GM23338 (cell line): Measurements from ENCODE around the gene APH1B. TPM values are rescaled to one million over a fixed set of nuclear protein-coding genes. Genes with fewer than 3 reads are reported as not detected.

Experiments
- ATAC-seq: fragments of 200-7000 bp; cut with Tn5 transposase; 3 replicates; pipeline ENCODE4 v1.9.1; 2020
- DNase-seq: peaks from one replicate; pipeline ENCODE4 v3.0.0-alpha.2; 2015; ENCODE audit warnings: low spot score
- H2AFZ ChIP-seq: fragments of 200-600 bp; sonication (generic); 2 replicates; pipeline ENCODE4 v1.8.0; 2016; ENCODE audit warnings: antibody characterized with exemption, mild to moderate bottlenecking, moderate library complexity
- H3F3A ChIP-seq: fragments of 200-600 bp; sonication (generic); replicated peaks from 2 replicates; pipeline ENCODE4 v1.8.0; 2017; ENCODE audit warnings: antibody characterized with exemption, mixed run types, low read depth
- H3K27ac ChIP-seq: fragments of 200-600 bp; sonication (generic); 2 replicates; pipeline ENCODE4 v1.6.1; 2016; ENCODE audit warnings: low read depth
- H3K27me3 ChIP-seq: fragments of 200-600 bp; sonication (generic); 2 replicates; pipeline ENCODE4 v1.8.0; 2016; ENCODE audit warnings: mild to moderate bottlenecking, mixed run types, moderate library complexity; ENCODE audit not compliant: insufficient read depth
- H3K36me3 ChIP-seq: fragments of 200-600 bp; sonication (generic); 2 replicates; pipeline ENCODE4 v1.8.0; 2016; ENCODE audit warnings: mild to moderate bottlenecking; ENCODE audit not compliant: insufficient read depth
- H3K4me1 ChIP-seq: fragments of 200-600 bp; sonication (generic); 2 replicates; pipeline ENCODE4 v1.8.0; 2016; ENCODE audit warnings: mild to moderate bottlenecking, moderate library complexity; ENCODE audit not compliant: insufficient read depth
- H3K4me2 ChIP-seq: fragments of 200-600 bp; sonication (generic); 2 replicates; pipeline ENCODE4 v1.7.1; 2017; ENCODE audit warnings: mixed run types
- H3K4me3 ChIP-seq: fragments of 200-600 bp; sonication (generic); 2 replicates; pipeline ENCODE4 v1.6.1; 2016; ENCODE audit warnings: mixed run types
- H3K79me2 ChIP-seq: fragments of 200-600 bp; sonication (generic); replicated peaks from 2 replicates; pipeline ENCODE4 v1.8.0; 2017; ENCODE audit warnings: mild to moderate bottlenecking; ENCODE audit not compliant: insufficient read depth
- H3K9me2 ChIP-seq: fragments of 200-600 bp; sonication (generic); 2 replicates; pipeline ENCODE4 v1.8.0; 2017; ENCODE audit not compliant: insufficient read depth
- H4K20me1 ChIP-seq: fragments of 200-600 bp; sonication (generic); replicated peaks from 2 replicates; pipeline ENCODE4 v1.8.0; 2017; ENCODE audit warnings: mild to moderate bottlenecking; ENCODE audit not compliant: insufficient read depth
- H3K27ac Mint-ChIP-seq: 2 replicates; pipeline ENCODE4 v1.8.0; 2020; ENCODE audit warnings: inconsistent platforms, mild to moderate bottlenecking, moderate library complexity, mixed read lengths
- H3K27me3 Mint-ChIP-seq: 3 replicates; pipeline ENCODE4 v1.8.0; 2022; ENCODE audit warnings: low read depth, mild to moderate bottlenecking, moderate library complexity, mixed read lengths, inconsistent platforms; ENCODE audit not compliant: insufficient read depth, poor library complexity
- H3K36me3 Mint-ChIP-seq: 3 replicates; pipeline ENCODE4 v1.8.0; 2021; ENCODE audit warnings: low read depth, mild to moderate bottlenecking, inconsistent platforms, moderate library complexity, mixed read lengths
- H3K4me1 Mint-ChIP-seq: 3 replicates; pipeline ENCODE4 v1.8.0; 2020; ENCODE audit warnings: mild to moderate bottlenecking, inconsistent platforms, mixed read lengths
- H3K4me3 Mint-ChIP-seq: 3 replicates; pipeline ENCODE4 v1.8.0; 2021; ENCODE audit warnings: moderate library complexity, mild to moderate bottlenecking, inconsistent platforms, mixed read lengths
- H3K9me3 Mint-ChIP-seq: 3 replicates; pipeline ENCODE4 v1.8.0; 2020; ENCODE audit warnings: moderate library complexity, mild to moderate bottlenecking, inconsistent platforms, mixed read lengths
- CREB1 ChIP-seq: fragments of 250-450 bp; sonication (Bioruptor Pico); IDR thresholded peaks from 2 replicates; pipeline ENCODE4 v1.5.0; 2020; ENCODE audit warnings: low read depth, mild to moderate bottlenecking, moderate library complexity
- NANOG ChIP-seq: IDR thresholded peaks from 2 replicates; pipeline ENCODE4 v1.6.1; 2016; ENCODE audit warnings: antibody characterized with exemption, borderline replicate concordance
- ZNF114 ChIP-seq: fragments of 250-450 bp; sonication (Bioruptor Pico); IDR thresholded peaks from 2 replicates; pipeline ENCODE4 v1.5.0; 2020; ENCODE audit warnings: mild to moderate bottlenecking, moderate library complexity
- ZNF331 ChIP-seq: fragments of 250-450 bp; sonication (Bioruptor Pico); IDR thresholded peaks from 2 replicates; pipeline ENCODE4 v1.5.0; 2020; ENCODE audit warnings: low read depth, mild to moderate bottlenecking, moderate library complexity
- polyA plus RNA-seq: library from polyadenylated mRNA; unstranded; fragments of >200 nt; fragmentation: Nextera tagmentation; extraction: Ambion mirVana; gene quantifications from 2 replicates; pipeline ENCODE4 v1.2.1, GENCODE V29; 2016
- total RNA-seq: library from RNA; depleted of rRNA; stranded (reverse); fragments of >200 nt; shearing (Covaris generic); gene quantifications from 2 replicates; pipeline ENCODE4 v1.2.3, GENCODE V29; 2014
- TF ChIP-seq, protein P1 (sequence below): IDR thresholded peaks from 2 replicates; pipeline ENCODE4 v1.6.1; 2016; ENCODE audit warnings: antibody characterized with exemption
- TF ChIP-seq, protein P2 (sequence below), 2 experiments: fragments of 200-600 bp in 1 of 2; sonication (generic) in 1 of 2; conservative IDR thresholded peaks; 2 replicates each; pipeline versions ENCODE4 v1.5.1 to v1.6.1; 2016 to 2017; ENCODE audit warnings: antibody characterized with exemption in 2 of 2, low read depth in 2 of 2, mild to moderate bottlenecking in 2 of 2, moderate library complexity in 1 of 2
- TF ChIP-seq, protein P3 (sequence below): IDR thresholded peaks from one replicate; pipeline ENCODE4 v1.6.1; 2018; ENCODE audit warnings: antibody characterized with exemption; ENCODE audit not compliant: unreplicated experiment

Gene APH1B
- total and polyA plus RNA-seq, 2 experiments from 2014 or later: 14.3 to 24.4 TPM

DNA sequence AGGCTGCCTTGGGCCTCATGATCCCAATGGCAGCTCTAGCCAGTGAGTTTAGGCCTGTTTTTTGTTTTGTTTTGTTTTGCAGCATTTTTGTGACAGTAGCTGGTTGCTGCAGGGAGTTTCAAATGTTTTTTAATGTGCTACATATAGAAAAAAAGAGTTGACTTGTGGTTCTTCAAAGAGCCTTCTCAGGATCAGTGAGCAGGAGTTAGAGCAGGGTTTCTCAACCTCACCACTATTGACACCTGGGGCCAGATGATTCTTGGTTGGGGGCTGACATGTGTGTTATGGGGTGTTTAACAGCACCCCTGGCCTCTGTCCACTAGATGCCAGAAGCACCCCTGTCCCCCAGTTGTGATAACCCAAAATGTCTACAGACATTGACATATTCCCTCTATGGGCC lies 17.9 kb downstream of the APH1B start (continued):
- TF ChIP-seq, protein P1, sequence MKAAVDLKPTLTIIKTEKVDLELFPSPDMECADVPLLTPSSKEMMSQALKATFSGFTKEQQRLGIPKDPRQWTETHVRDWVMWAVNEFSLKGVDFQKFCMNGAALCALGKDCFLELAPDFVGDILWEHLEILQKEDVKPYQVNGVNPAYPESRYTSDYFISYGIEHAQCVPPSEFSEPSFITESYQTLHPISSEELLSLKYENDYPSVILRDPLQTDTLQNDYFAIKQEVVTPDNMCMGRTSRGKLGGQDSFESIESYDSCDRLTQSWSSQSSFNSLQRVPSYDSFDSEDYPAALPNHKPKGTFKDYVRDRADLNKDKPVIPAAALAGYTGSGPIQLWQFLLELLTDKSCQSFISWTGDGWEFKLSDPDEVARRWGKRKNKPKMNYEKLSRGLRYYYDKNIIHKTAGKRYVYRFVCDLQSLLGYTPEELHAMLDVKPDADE: no peak

DNA sequence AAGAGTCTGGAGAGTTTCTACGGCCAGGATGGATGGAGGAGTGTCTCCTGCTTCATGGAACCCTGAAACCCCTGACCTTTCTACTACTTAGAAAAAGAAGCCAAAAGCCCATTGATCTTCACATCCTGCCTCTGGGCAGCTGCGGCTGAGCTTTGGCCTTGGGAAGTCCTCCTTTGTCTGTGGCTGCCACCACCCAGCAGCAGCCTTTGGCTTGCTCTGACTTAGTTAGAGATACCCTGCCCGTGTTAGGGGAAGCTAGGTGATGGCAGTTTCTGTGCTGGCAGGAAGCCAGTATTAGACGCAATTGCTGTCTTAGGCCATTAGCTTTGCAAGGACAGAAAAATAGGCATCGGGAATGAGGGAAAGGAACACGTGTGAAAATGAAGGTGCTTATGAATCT lies 18.8 kb downstream of the APH1B start:
- ATAC-seq (no peak), DNase-seq (no peak)
- Histone ChIP-seq H3K27ac (no peak overlapping the region), H3K4me3 (no peak overlapping the region), H3K4me2 (no peak overlapping the region), H4K20me1 (no peaks in the 10 kb centered on the region), H2AFZ (no peak overlapping the region), H3K9me2 (no peaks in the 10 kb centered on the region), H3K4me1 (no peaks in the 10 kb centered on the region), H3K79me2 (no peaks in the 10 kb centered on the region), H3F3A (no peaks in the 10 kb centered on the region), H3K27me3 (no peaks in the 10 kb centered on the region), H3K36me3 (no peaks in the 10 kb centered on the region)
- no peak for TF ChIP-seq ZNF114 (CRISPR knock-in tag)
- TF ChIP-seq, protein P2, sequence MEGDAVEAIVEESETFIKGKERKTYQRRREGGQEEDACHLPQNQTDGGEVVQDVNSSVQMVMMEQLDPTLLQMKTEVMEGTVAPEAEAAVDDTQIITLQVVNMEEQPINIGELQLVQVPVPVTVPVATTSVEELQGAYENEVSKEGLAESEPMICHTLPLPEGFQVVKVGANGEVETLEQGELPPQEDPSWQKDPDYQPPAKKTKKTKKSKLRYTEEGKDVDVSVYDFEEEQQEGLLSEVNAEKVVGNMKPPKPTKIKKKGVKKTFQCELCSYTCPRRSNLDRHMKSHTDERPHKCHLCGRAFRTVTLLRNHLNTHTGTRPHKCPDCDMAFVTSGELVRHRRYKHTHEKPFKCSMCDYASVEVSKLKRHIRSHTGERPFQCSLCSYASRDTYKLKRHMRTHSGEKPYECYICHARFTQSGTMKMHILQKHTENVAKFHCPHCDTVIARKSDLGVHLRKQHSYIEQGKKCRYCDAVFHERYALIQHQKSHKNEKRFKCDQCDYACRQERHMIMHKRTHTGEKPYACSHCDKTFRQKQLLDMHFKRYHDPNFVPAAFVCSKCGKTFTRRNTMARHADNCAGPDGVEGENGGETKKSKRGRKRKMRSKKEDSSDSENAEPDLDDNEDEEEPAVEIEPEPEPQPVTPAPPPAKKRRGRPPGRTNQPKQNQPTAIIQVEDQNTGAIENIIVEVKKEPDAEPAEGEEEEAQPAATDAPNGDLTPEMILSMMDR (conservative IDR thresholded peaks at IDR 0.05; ENCODE audit: low read depth in 2 of 2): no peak
- no peak for TF ChIP-seq NANOG
- no peak for TF ChIP-seq CREB1 (CRISPR knock-in tag)
- TF ChIP-seq, protein P3, sequence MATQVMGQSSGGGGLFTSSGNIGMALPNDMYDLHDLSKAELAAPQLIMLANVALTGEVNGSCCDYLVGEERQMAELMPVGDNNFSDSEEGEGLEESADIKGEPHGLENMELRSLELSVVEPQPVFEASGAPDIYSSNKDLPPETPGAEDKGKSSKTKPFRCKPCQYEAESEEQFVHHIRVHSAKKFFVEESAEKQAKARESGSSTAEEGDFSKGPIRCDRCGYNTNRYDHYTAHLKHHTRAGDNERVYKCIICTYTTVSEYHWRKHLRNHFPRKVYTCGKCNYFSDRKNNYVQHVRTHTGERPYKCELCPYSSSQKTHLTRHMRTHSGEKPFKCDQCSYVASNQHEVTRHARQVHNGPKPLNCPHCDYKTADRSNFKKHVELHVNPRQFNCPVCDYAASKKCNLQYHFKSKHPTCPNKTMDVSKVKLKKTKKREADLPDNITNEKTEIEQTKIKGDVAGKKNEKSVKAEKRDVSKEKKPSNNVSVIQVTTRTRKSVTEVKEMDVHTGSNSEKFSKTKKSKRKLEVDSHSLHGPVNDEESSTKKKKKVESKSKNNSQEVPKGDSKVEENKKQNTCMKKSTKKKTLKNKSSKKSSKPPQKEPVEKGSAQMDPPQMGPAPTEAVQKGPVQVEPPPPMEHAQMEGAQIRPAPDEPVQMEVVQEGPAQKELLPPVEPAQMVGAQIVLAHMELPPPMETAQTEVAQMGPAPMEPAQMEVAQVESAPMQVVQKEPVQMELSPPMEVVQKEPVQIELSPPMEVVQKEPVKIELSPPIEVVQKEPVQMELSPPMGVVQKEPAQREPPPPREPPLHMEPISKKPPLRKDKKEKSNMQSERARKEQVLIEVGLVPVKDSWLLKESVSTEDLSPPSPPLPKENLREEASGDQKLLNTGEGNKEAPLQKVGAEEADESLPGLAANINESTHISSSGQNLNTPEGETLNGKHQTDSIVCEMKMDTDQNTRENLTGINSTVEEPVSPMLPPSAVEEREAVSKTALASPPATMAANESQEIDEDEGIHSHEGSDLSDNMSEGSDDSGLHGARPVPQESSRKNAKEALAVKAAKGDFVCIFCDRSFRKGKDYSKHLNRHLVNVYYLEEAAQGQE: no peak
- TF ChIP-seq ZNF331 (CRISPR knock-in tag): no peak
- Mint-ChIP-seq H3K4me1 (peaks cover 13% of the 10 kb centered on the region), H3K36me3 (peaks cover 30% of the 10 kb centered on the region; the same call in 2 of the 3 replicates), H3K9me3 (no peaks in the 10 kb centered on the region; the same call in 2 of the 3 replicates), H3K4me3 (no peak overlapping the region), H3K27ac (no peak overlapping the region), H3K27me3 (no peaks in the 10 kb centered on the region)
